ENCODE data around the gene MYO15A.

GRCh38 chr17:18182110-18182977 lies 73.8 kb downstream of the MYO15A start:
- TF ChIP-seq CTCF (tag by site-specific recombination; IDR thresholded peaks at IDR 0.05) = no peak; the same call in 1 of the 2 replicates
- TF ChIP-seq ZNF184 (tag by site-specific recombination; IDR thresholded peaks at IDR 0.05) = no peak
- no peak for TF ChIP-seq REST (tag by site-specific recombination; IDR thresholded peaks at IDR 0.05)
- no peak for TF ChIP-seq KLF10 (tag by site-specific recombination; IDR thresholded peaks at IDR 0.05)
- TF ChIP-seq ZNF658 (tag by site-specific recombination; IDR thresholded peaks at IDR 0.05) = no peak
- no peak for TF ChIP-seq ZNF747 (tag by site-specific recombination; IDR thresholded peaks at IDR 0.05)
- no peak for TF ChIP-seq ZNF707 (tag by site-specific recombination; IDR thresholded peaks at IDR 0.05)
- no peak for TF ChIP-seq ZNF10 (tag by site-specific recombination; IDR thresholded peaks at IDR 0.05)

Measured in HEK293 (cell line).